ENCODE results near the gene KXD1.
A peak's percentile ranks its signal among the peaks of the same experiment; 100 is the strongest.
"Not testable (repeated sequence)": the region's sequence is repeated elsewhere in the genome, so short reads cannot be mapped to it uniquely, and the experiment has no call there.

KXD1 gene

DNA sequence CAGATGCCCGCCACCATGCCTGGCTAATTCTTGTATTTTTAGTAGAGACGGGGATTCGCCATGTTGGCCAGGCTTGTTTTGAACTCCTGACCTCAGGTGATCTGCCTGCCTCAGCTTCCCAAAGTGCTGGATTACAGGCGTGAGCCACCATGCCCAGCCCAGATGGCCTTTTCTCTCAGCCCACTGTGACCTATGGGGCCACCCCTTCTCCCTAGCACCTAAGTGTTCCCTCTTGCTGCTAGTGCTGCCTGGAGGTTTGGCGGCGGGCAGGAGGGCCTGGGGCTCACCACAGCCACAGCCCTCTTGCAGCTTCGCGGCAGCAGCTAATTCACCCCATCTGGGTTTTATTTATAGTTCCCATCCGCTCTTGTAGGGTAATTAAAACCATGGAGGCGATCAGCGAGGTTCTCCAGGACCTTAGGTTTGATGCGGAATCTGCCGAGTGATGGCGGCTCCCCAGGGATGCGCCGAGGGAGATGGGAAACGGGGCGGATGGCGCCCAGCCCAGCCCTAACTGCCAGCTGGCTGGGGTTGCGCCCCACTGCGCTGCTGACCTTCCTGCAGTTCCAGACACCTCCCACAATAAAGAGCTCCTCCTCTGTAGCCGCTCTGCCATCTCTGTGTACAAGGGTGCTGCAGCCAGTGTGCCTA lies 34.2 kb downstream of the KXD1 start:
- FAIRE-seq, result no peak
- TF ChIP-seq, protein P1, sequence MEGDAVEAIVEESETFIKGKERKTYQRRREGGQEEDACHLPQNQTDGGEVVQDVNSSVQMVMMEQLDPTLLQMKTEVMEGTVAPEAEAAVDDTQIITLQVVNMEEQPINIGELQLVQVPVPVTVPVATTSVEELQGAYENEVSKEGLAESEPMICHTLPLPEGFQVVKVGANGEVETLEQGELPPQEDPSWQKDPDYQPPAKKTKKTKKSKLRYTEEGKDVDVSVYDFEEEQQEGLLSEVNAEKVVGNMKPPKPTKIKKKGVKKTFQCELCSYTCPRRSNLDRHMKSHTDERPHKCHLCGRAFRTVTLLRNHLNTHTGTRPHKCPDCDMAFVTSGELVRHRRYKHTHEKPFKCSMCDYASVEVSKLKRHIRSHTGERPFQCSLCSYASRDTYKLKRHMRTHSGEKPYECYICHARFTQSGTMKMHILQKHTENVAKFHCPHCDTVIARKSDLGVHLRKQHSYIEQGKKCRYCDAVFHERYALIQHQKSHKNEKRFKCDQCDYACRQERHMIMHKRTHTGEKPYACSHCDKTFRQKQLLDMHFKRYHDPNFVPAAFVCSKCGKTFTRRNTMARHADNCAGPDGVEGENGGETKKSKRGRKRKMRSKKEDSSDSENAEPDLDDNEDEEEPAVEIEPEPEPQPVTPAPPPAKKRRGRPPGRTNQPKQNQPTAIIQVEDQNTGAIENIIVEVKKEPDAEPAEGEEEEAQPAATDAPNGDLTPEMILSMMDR (IDR thresholded peaks at IDR 0.05; ENCODE audit: insufficient read depth, missing control alignments), result no peak
- no peak for DNase-seq (ENCODE audit: insufficient read length, low spot score)

DNA sequence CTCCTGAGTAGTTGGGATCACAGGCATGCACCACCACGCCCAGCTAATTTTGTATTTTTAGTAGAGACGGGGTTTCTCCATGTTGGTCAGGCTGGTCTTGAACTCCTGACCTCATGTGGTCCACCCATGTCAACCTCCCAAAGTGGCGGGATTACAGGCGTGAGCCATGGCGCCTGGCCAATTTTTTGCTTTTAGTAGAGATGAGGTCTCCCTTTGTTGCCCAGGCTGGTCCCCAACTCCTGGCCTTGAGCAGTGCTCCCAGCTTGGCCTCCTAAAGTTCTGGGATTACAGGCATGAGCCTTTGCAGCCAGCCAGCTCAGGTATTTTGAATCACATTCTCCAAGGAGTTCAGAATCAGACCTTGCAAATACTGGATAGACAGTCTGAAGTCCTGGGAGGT lies 35.1 kb downstream of the KXD1 start:
- not testable (repeated sequence) for DNase-seq (ENCODE audit: insufficient read length, low spot score); FAIRE-seq

DNA sequence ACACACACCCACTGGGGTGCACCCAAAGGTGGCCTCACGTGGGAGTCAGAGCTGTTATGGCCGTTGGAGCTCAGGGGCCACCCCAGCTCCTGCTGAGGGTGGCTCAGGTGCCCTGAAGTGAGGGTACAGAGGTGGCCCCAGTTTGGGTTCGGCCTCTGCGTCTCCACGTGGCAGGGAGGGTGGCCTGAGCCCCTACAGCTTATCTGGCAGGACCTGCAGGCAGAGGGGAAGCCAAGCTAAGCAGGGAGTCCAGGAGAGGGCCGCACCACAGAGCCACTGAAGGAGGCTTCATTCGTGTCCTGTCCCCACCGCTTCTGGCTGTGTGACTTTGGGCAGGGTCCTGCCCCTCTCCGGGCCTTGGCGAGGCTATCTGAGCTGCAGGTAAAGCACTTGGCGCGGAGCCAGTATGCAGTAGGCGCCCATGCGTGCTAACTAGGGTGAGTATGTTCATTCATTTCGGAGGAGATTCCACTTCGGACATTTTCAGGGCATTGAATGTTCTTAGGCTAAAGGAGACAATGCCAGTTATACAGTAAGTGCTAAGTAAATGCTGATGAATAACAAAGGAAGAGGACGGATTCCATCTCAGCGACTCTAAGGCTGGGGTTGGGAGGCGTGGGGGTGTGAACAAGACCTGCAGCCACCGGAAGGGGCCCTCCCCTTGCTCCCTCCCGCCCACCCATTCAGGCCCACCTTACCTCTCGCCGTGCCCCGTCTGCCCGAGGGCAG lies 35.9 kb downstream of the KXD1 start:
- TF ChIP-seq, protein P1 (IDR thresholded peaks at IDR 0.05; ENCODE audit: insufficient read depth, missing control alignments), result no peak
- DNase-seq (ENCODE audit: insufficient read length, low spot score) (no peak), FAIRE-seq (no peak)

DNA sequence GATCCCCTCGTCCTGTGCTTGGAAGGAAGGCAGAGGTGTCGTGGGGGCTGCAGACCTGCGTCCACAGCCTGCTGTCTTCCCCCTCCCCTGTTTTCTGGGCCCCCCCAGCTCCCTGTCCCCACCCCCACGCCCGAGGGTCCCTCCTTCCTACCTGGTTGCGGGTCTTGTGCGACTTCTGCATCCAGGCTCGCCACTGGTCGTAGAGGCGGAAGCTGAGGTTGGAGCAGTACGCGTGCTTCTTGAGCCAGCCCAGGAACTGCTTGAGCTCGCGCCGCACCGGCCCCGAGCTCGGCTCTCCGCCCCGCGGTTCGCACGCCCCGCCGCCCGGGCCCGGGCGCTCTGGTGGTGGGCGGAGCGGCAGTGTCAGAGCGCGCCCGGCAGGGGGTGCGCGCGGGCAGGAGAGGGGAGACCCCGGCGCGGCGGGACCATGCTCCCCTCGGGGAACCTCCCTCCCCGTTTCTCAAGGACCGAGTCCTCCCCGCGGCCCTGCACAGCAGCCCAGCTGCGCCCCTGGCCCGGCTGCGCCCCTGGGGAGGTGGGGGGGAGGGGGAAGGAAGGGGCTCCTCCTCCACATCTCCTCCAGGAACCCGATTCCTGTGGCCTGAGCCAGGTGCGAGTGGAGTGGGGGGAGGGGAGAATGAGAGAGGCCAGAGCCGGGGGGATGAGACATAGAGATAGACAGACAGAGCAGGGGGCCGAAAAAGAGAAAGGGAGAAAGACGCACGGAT lies 36.6 kb downstream of the KXD1 start:
- TF ChIP-seq, protein P1 (IDR thresholded peaks at IDR 0.05; ENCODE audit: insufficient read depth, missing control alignments), result peak; percentile 59
- DNase-seq (ENCODE audit: insufficient read length, low spot score) (no peak), FAIRE-seq (no peak)

DNA sequence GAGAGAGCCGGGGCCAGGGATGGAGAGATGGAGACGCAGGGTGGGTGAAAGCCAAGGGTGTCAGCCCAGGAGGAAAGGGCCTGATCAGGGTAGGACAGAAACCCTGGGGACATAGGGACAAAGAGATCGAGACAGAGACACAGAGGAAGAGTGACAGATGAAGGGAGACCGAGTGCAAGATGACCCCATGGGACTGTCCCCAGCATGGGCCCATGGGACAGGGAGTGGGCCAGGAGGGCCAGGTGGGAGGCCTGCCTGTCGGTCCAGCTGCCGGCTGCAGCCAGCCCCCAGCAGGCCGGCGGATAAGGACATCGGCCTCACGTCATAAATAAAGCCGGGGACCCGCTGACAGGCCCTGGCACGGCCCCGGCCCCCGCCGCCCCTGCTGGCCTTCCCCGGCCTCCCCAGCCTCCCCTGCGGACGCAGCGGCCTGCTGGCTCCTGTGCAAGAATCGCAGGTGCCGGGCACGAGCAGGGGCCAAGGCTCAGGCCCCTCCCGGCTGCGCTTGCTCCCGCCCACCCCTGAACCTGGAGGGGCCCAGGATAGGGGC lies 37.2 kb downstream of the KXD1 start:
- TF ChIP-seq, protein P1 (IDR thresholded peaks at IDR 0.05; ENCODE audit: insufficient read depth, missing control alignments), result no peak
- no peak for DNase-seq (ENCODE audit: insufficient read length, low spot score)
- FAIRE-seq, result no peak

DNA sequence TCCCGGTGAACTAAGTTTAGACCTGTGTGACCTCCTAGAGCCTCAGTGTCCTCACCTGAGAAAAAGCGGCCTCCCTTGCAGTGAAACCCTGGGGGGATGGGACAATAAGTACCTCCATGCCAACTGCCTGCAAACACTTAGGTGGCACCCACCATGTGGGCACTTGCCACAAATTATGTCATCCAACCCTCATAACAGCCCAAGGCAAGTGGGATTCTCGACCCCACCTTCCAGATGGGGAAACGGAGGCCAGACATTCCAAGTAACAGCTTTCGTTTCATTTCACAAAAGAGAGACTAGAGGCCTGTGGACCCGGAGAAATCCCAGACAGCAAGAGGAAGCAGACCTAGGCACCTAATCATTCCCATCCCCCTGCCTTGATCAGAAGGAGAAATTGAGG lies 37.8 kb downstream of the KXD1 start:
- TF ChIP-seq, protein P1 (IDR thresholded peaks at IDR 0.05; ENCODE audit: insufficient read depth, missing control alignments), result no peak
- DNase-seq (ENCODE audit: insufficient read length, low spot score), result no peak
- no peak for FAIRE-seq

DNA sequence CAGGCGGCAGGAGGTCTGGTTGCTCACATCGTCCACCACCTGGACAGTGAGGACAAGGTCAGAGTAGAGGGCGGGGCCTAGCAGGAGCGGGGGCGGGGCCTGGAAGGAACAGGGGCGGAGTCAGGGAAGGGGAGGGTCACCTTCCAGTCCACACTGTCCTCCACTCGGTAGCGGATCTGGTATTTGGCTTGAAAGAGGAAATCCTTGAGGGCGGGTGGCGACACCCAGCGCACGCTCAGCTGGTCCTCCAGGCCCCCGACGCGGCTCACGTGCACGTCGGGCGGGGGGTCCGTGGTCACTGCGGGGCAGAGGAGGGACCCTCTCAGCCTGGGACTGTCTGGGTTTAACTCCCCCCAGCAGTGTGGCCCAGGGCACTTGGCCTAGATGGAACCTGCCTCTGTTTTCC lies 39.1 kb downstream of the KXD1 start:
- TF ChIP-seq, protein P1 (IDR thresholded peaks at IDR 0.05; ENCODE audit: insufficient read depth, missing control alignments), result no peak
- FAIRE-seq (no peak), DNase-seq (ENCODE audit: insufficient read length, low spot score) (no peak)

Measured in D721Med (cell line).